ENCODE results near the gene CFAP97D2.
"Not testable (repeated sequence)": the region's sequence is repeated elsewhere in the genome, so short reads cannot be mapped to it uniquely, and the experiment has no call there.

The CFAP97D2 gene

GRCh38 chr13:114179087-114179658 lies at the start of gene CFAP97D2:
CFAP97D2 (plus strand) TSS chr13:114179257; CDS start chr13:114179331, 74 bp downstream.
- DNase-seq (ENCODE audit: insufficient read length, low spot score) (no peak), FAIRE-seq (no peak)

GRCh38 chr13:114129649-114130062 lies 49.4 kb upstream of the CFAP97D2 start:
- no peak for DNase-seq (ENCODE audit: insufficient read length, low spot score)
- FAIRE-seq = no peak

- FAIRE-seq = peak; percentile 4
- DNase-seq (ENCODE audit: insufficient read length, low spot score) = no peak
Measured at GRCh38 chr13:114130131-114130836, 48.8 kb upstream of the CFAP97D2 start.

GRCh38 chr13:114130837-114131582 lies 48.0 kb upstream of the CFAP97D2 start:
- peak; percentile 98 for FAIRE-seq
- DNase-seq (ENCODE audit: insufficient read length, low spot score) = no peak

GRCh38 chr13:114131583-114132418 lies 47.3 kb upstream of the CFAP97D2 start:
- no peak for DNase-seq (ENCODE audit: insufficient read length, low spot score)
- FAIRE-seq = no peak

GRCh38 chr13:114132419-114133121 lies 46.5 kb upstream of the CFAP97D2 start, which contains the start of gene RASA3:
RASA3 (minus strand) TSS chr13:114132623; CDS start chr13:114132489, 134 bp downstream.
- peak; percentile 88 for DNase-seq (ENCODE audit: insufficient read length, low spot score)

GRCh38 chr13:114133126-114133525 lies 45.9 kb upstream of the CFAP97D2 start:
- FAIRE-seq; DNase-seq (ENCODE audit: insufficient read length, low spot score): not testable (repeated sequence)

More at GRCh38 chr13:114132419-114133121, 46.5 kb upstream of the CFAP97D2 start, which contains the start of gene RASA3:
- FAIRE-seq = peak; percentile 45

GRCh38 chr13:114133552-114133951 lies 45.5 kb upstream of the CFAP97D2 start:
- FAIRE-seq; DNase-seq (ENCODE audit: insufficient read length, low spot score): not testable (repeated sequence)

- DNase-seq (ENCODE audit: insufficient read length, low spot score) = no peak
- FAIRE-seq = no peak
Measured at GRCh38 chr13:114134111-114134943, 44.7 kb upstream of the CFAP97D2 start.

GRCh38 chr13:114134944-114135610 lies 44.0 kb upstream of the CFAP97D2 start:
- FAIRE-seq (no peak), DNase-seq (ENCODE audit: insufficient read length, low spot score) (no peak)

GRCh38 chr13:114135731-114136171 lies 43.3 kb upstream of the CFAP97D2 start:
- DNase-seq (ENCODE audit: insufficient read length, low spot score) = no peak
- FAIRE-seq = no peak

- no peak for DNase-seq (ENCODE audit: insufficient read length, low spot score)
- FAIRE-seq = no peak
Measured at GRCh38 chr13:114136576-114136975, 42.5 kb upstream of the CFAP97D2 start.

- DNase-seq (ENCODE audit: insufficient read length, low spot score) (no peak), FAIRE-seq (peak; percentile 23)
Measured at GRCh38 chr13:114140131-114140905, 38.7 kb upstream of the CFAP97D2 start.

GRCh38 chr13:114140906-114141250 lies 38.2 kb upstream of the CFAP97D2 start:
- FAIRE-seq (peak; percentile 31), DNase-seq (ENCODE audit: insufficient read length, low spot score) (no peak)

GRCh38 chr13:114141261-114141996 lies 37.6 kb upstream of the CFAP97D2 start:
- DNase-seq (ENCODE audit: insufficient read length, low spot score) = no peak
- FAIRE-seq = no peak

GRCh38 chr13:114142137-114142550 lies 36.9 kb upstream of the CFAP97D2 start:
- DNase-seq (ENCODE audit: insufficient read length, low spot score) = no peak
- no peak for FAIRE-seq

All from GM19239 (cell line).